GM13976 (cell line): ENCODE data around the gene OAS3.
"Not testable (repeated sequence)": the region's sequence is repeated elsewhere in the genome, so short reads cannot be mapped to it uniquely, and the experiment has no call there.

Experiments
- DNase-seq: peaks from one replicate; pipeline ENCODE4 v3.0.0; 2012; ENCODE audit warnings: low spot score
- CTCF ChIP-seq: IDR thresholded peaks from 2 replicates; pipeline ENCODE4 v1.5.1; 2012; ENCODE audit warnings: borderline replicate concordance, mild to moderate bottlenecking; ENCODE audit not compliant: insufficient read depth; ENCODE audit errors: extremely low read depth, missing control alignments, control extremely low read depth
- in situ Hi-C: fragments of 300-500 bp; cut with MboI; formaldehyde crosslinking; loops from one replicate; pipeline ENCODE4 v1.12.0; 2022; ENCODE audit warnings: low sequenced_read_pairs, mixed read lengths, inconsistent platforms; ENCODE audit not compliant: unreplicated experiment

OAS3 gene

DNA sequence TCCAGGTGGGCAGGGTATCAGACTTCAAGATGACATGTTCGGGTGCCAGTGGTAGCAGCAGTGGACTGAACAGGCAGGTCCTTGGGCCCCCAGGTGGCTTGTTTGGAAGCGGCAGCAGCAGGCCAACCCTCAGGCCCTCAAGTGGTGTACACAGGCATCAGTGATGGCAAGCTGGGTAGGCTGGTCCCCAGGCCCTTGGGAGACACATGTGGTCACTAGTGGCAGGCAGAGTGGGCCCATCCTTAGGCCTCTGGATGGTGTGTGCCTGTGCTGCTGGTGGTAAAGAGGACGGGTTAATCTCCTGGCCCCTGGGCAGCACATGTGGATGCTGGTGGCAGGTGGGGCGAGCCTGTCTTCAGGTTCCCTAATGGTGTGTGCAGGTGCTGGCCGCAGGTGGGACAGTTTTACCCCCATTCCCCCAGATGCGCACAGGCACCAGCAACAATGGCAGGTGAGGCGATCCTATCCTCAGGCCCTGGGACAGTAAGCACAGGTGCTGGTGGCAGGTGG is 48.1 kb downstream of the OAS3 start:
- in situ Hi-C loops = no loop called here
- no peak for TF ChIP-seq CTCF
- no peak for DNase-seq

- in situ Hi-C loops = no loop called here
- no peak for DNase-seq
- no peak for TF ChIP-seq CTCF
These were observed 49.3 kb downstream of the OAS3 start for GRCh38 chr12:112987561-112987960.

DNA sequence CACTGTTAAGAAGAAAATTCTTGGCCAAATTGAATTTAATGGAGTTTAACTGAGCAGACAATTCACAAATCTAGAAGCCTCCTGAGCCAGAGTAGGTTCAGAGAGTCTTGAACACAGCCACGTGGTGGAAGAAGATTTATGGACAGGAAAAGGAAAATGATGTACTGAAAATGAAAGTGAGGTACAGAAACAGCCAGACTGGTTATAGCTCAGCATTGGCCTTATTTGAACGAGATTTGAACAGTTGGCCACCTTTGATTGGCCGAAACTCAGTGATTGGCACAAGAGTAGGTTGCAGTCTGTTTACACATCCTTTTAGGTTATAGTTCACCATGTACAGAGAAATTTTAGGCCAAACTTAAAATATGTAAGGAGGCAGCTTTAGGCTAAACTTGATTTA is 50.0 kb downstream of the OAS3 start:
- in situ Hi-C loops = no loop called here
- no peak for DNase-seq
- no peak for TF ChIP-seq CTCF

GRCh38 chr12:112988823-112989385 is 50.6 kb downstream of the OAS3 start:
- in situ Hi-C loops, DNase-seq: not testable (repeated sequence)

- no peak for DNase-seq
- in situ Hi-C loops = loop anchor here (10.0 kb wide), 1 partner anchor 85 kb away; the partner anchor contains the start of gene OAS1
- TF ChIP-seq CTCF = no peak
These were observed 51.5 kb downstream of the OAS3 start for GRCh38 chr12:112989806-112990205.

DNA sequence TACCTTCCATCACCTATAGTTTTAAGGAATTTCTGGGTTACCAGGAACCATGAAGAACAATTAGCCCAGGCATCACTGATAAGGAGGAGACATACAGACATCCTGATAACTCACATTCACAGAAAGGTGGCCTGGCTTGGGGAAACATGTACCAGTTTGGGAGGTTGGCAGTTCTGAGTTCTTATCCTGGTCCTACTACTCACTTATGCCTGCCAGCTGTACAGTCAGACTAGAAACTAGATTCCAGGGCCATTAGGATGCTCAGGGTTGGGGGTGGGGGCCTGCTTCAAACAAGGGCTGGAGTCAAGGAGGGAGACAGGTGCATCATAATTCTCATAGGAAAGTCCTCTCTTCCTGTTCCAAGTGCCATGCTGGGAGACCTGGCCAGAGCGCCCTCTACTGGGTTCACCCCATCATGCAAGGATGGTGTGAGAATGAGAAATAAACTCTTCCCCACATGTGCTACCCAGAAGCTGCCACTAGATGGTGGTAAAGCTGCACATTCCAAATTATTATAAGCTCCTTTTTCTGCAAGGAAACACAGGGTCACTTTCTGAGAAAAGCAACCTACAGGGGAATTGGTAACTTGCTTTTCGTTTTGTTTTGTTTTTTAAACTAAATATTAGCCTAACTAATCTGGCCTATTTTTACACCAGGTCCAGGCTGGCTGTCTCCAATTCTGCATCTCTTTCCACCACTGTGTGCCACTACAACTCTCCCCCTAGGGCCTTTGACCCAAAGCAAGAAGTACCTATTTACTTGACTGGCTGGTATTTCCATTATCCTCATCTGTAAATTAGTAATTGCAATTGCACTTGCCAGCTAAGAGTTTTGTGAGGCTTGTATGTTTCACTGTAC is 54.5 kb downstream of the OAS3 start:
- DNase-seq = peak; percentile 55
- TF ChIP-seq CTCF = peak; percentile 77

DNA sequence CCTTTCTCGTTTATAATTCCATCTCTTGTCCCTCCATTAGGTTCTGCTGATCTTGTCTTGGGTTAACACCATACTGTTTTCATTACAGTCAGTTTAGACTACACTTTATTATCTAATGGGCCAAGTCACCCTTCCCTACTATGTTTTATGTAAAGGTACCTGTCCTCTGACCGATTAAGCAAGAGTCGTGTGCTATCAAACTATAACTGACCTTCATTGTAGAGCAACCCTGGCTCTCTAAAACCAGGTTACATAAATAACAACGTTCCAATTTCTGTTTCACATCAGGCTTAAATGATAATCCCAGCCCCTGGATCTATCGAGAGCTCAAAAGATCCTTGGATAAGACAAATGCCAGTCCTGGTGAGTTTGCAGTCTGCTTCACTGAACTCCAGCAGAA is 56.7 kb downstream of the OAS3 start:
- in situ Hi-C loops = loop anchor here (10.0 kb wide), 1 partner anchor 90 kb away; the partner anchor contains the start of gene OAS1
- TF ChIP-seq CTCF = no peak
- no peak for DNase-seq

More for the DNA sequence above, 54.5 kb downstream of the OAS3 start:
- in situ Hi-C loops = loop anchor here (10.0 kb wide), 1 partner anchor 88 kb away; the partner anchor contains the start of gene OAS1
